Endodermal cell (in vitro differentiated cells): ENCODE results near the gene PLCD1. TPM values are rescaled to one million over a fixed set of nuclear protein-coding genes. Genes with fewer than 3 reads are reported as not detected.

Experiments used
- DNase-seq: peaks from one replicate; pipeline ENCODE4 v3.0.0-alpha.2; 2017
- H3K27ac ChIP-seq: 2 replicates; pipeline ENCODE4 v1.5.1; 2013; ENCODE audit warnings: mild to moderate bottlenecking, low read depth, low read length, moderate library complexity
- H3K27me3 ChIP-seq: 2 replicates; pipeline ENCODE4 v1.6.1; 2013; ENCODE audit warnings: mild to moderate bottlenecking, low read length, moderate library complexity; ENCODE audit not compliant: insufficient read depth, control insufficient read depth, poor library complexity, severe bottlenecking
- H3K36me3 ChIP-seq: 2 replicates; pipeline ENCODE4 v1.7.0; 2013; ENCODE audit warnings: mild to moderate bottlenecking, low read length, moderate library complexity; ENCODE audit not compliant: control insufficient read depth, insufficient read depth
- H3K4me1 ChIP-seq: one replicate; pipeline ENCODE4 v1.7.0; 2013; ENCODE audit warnings: low read length; ENCODE audit not compliant: control insufficient read depth, insufficient read depth
- H3K4me3 ChIP-seq: 2 replicates; pipeline ENCODE4 v1.5.1; 2013; ENCODE audit warnings: mild to moderate bottlenecking, low read length, moderate library complexity
- H3K9ac ChIP-seq: 2 replicates; pipeline ENCODE4 v1.6.1; 2013; ENCODE audit warnings: mild to moderate bottlenecking, low read length, moderate library complexity; ENCODE audit not compliant: poor library complexity, severe bottlenecking; ENCODE audit errors: extremely low read depth
- H3K9me3 ChIP-seq: 2 replicates; pipeline ENCODE4 v1.6.1; 2013; ENCODE audit warnings: mild to moderate bottlenecking, low read length, moderate library complexity; ENCODE audit not compliant: control insufficient read depth
- H3K27ac Mint-ChIP-seq: 2 replicates; pipeline ENCODE4 v1.8.0; 2020; ENCODE audit warnings: mixed read lengths
- H3K27me3 Mint-ChIP-seq: 2 replicates; pipeline ENCODE4 v1.8.0; 2021; ENCODE audit warnings: mild to moderate bottlenecking, mixed read lengths; ENCODE audit not compliant: insufficient read depth
- H3K36me3 Mint-ChIP-seq: 2 replicates; pipeline ENCODE4 v1.8.0; 2020; ENCODE audit warnings: low read depth, mixed read lengths
- H3K4me1 Mint-ChIP-seq: 2 replicates; pipeline ENCODE4 v1.8.0; 2020; ENCODE audit warnings: mixed read lengths
- H3K4me3 Mint-ChIP-seq: 2 replicates; pipeline ENCODE4 v1.8.0; 2020; ENCODE audit warnings: mild to moderate bottlenecking, moderate library complexity, mixed read lengths
- H3K9me3 Mint-ChIP-seq: 2 replicates; pipeline ENCODE4 v1.8.0; 2020; ENCODE audit warnings: mild to moderate bottlenecking, mixed read lengths
- WGBS, 2 experiments: methylation state at CpG; one replicate each; pipeline versions ENCODE4 v1.1.5 to v1.1.7; 2013; ENCODE audit warnings: missing lambda C conversion rate in 2 of 2, mixed read lengths in 1 of 2; ENCODE audit not compliant: insufficient coverage in 1 of 2, insufficient read length in 1 of 2; 5-methylcytosine and 5-hydroxymethylcytosine counted together
- total RNA-seq, 2 donors: library from RNA; stranded (reverse); fragmentation: NEBNext Ultra II Directional in 1 of 2; extraction: Animal tissue kit (Norgen Biotek cat#: 25700) in 1 of 2; gene quantifications; 2 replicates in 1 of 2; 3 replicates in 1 of 2; pipeline ENCODE4 v1.2.1, GENCODE V29; 2021
- TF ChIP-seq, protein P1 (sequence below): fragments of 200-600 bp; sonication (generic); conservative IDR thresholded peaks from 2 replicates; pipeline ENCODE4 v1.5.0; 2021; ENCODE audit warnings: antibody characterized with exemption, mild to moderate bottlenecking

Gene PLCD1
- total RNA-seq, 2 donors from 2014 or later, result 54.3 to 66.6 TPM

DNA sequence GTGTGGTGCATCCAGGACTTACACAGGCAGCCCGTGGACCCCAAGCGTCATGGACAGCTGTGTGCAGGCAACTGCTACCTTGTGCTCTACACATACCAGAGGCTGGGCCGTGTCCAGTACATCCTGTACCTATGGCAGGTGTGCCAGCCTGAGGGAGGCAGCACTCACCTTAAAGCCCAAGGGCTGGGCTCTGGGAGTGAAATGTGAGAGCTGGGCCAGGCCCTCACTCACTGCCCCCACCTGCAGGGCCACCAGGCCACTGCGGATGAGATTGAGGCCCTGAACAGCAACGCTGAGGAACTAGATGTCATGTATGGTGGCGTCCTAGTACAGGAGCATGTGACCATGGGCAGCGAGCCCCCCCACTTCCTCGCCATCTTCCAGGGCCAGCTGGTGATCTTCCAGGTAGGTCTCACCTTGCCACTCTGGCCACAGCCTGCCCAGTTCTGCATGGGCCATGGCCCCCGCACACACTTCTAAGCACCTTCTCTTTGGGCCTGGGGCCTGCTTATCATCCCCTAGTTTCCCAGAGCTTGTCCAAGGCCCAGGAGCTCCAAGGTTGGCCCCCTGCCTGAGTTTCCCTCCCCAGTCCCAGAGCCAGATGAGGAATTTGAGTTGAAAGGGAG, 27.9 kb downstream of the PLCD1 start:
- Histone ChIP-seq H3K9ac (no peak overlapping the region), H3K4me3 (no peak overlapping the region), H3K9me3 (no peaks in the 10 kb centered on the region), H3K27me3 (no peaks in the 10 kb centered on the region), H3K36me3 (no peaks in the 10 kb centered on the region), H3K27ac (no peak overlapping the region), H3K4me1 (peaks cover 8% of the 10 kb centered on the region)
- TF ChIP-seq, protein P1, sequence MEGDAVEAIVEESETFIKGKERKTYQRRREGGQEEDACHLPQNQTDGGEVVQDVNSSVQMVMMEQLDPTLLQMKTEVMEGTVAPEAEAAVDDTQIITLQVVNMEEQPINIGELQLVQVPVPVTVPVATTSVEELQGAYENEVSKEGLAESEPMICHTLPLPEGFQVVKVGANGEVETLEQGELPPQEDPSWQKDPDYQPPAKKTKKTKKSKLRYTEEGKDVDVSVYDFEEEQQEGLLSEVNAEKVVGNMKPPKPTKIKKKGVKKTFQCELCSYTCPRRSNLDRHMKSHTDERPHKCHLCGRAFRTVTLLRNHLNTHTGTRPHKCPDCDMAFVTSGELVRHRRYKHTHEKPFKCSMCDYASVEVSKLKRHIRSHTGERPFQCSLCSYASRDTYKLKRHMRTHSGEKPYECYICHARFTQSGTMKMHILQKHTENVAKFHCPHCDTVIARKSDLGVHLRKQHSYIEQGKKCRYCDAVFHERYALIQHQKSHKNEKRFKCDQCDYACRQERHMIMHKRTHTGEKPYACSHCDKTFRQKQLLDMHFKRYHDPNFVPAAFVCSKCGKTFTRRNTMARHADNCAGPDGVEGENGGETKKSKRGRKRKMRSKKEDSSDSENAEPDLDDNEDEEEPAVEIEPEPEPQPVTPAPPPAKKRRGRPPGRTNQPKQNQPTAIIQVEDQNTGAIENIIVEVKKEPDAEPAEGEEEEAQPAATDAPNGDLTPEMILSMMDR, result peak; percentile 69
- peak; percentile 88 for DNase-seq
- Mint-ChIP-seq H3K36me3 (peaks cover 31% of the 10 kb centered on the region), H3K27me3 (no peaks in the 10 kb centered on the region), H3K4me1 (peaks cover 15% of the 10 kb centered on the region), H3K4me3 (no peak overlapping the region), H3K9me3 (no peaks in the 10 kb centered on the region), H3K27ac (no peak overlapping the region)
- 83 to 88% methylated on average over 6 to 9 of the region's 9 CpGs for WGBS, 2 experiments

DNA sequence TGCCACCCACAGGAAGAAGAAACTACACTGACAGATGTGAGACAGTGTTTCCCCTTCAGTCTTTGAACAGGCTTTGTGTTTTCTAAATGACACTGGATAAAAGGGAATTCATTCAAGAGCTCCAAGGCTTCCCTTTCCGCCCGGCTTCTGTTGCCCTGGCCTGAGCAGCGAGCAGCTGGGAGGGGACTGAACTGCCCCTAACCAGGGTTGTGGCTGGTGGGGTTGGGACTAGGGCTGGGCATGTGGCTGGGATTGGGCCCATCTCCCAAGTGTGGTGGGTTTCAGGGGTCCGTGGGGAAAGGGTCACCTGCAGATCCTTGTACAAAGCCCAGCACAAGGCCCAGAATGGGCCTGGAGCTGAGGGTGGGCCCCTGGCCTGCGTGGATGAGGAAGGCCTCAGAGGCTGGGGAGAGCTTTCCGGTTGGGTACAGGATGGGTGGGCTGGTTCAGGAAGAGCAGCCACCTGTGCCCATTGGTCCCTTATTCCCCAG, 28.4 kb downstream of the PLCD1 start:
- WGBS, 2 experiments, result 91 to 100% methylated on average over 2 to 6 of the region's 6 CpGs
- Mint-ChIP-seq H3K36me3 (peaks cover 35% of the 10 kb centered on the region), H3K27ac (no peak overlapping the region), H3K4me3 (no peak overlapping the region), H3K27me3 (no peaks in the 10 kb centered on the region), H3K4me1 (peaks cover 15% of the 10 kb centered on the region), H3K9me3 (no peaks in the 10 kb centered on the region)
- H3K9me3 ChIP-seq, result no peaks in the 10 kb centered on the region
- no peaks in the 10 kb centered on the region for H3K27me3 ChIP-seq
- TF ChIP-seq, protein P1, result no peak
- peak; percentile 40 for DNase-seq
- no peak overlapping the region for H3K27ac ChIP-seq
- H3K4me3 ChIP-seq, result no peak overlapping the region
- H3K4me1 ChIP-seq, result peaks cover 8% of the 10 kb centered on the region
- no peak overlapping the region for H3K9ac ChIP-seq
- no peaks in the 10 kb centered on the region for H3K36me3 ChIP-seq

DNA sequence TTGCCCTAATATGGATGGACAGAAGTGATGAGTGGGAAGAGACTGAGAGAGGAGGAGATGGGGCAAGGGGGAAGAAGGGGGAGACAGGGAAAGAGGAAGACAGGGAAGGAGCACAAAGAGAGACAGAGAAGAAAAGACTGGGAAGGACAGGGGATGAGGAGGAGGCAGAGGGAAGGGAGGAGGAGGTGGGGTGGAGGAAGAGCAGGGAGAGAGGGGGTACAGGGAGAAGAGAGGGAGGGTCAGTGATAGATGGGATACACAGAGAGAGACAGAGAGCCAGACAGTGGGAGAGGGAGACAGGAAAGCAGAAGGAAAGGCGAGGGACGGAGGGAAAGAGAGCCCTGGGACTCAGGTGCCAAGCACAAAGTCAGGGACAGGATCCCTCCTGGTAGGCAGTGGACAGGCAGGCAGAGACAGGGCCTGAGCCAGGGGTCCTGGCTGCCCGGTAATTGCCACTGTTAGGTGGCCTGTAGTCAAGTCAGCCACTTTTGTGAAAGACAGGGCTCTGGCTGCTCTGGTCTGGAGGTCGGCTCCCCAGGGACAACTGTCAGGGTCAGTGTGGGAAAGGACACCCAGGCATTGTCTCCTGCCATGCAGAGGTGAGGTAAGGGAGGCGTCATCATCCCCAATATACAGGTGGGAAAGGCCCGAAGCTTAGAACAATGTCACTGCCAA, 29.1 kb downstream of the PLCD1 start:
- Mint-ChIP-seq H3K27me3 (no peaks in the 10 kb centered on the region), H3K4me3 (no peak overlapping the region), H3K4me1 (peaks cover 20% of the 10 kb centered on the region), H3K9me3 (no peaks in the 10 kb centered on the region), H3K36me3 (peaks cover 39% of the 10 kb centered on the region), H3K27ac (no peak overlapping the region)
- Histone ChIP-seq H3K9me3 (no peaks in the 10 kb centered on the region), H3K27me3 (no peaks in the 10 kb centered on the region), H3K36me3 (no peaks in the 10 kb centered on the region), H3K9ac (no peak overlapping the region), H3K4me3 (no peak overlapping the region), H3K4me1 (peaks cover 8% of the 10 kb centered on the region), H3K27ac (no peak overlapping the region)
- TF ChIP-seq, protein P1, result no peak
- peak; percentile 39 for DNase-seq
- WGBS, 2 experiments, result 90 to 94% methylated on average over 5 to 6 of the region's 6 CpGs
